Measurements from ENCODE around the gene NRG3. TPM values are rescaled to one million over a fixed set of nuclear protein-coding genes. Genes with fewer than 3 reads are reported as not detected.

Gene NRG3
- total and polyA plus RNA-seq, 5 donors, result 0.23 to 3.4 (median 1.4) TPM

DNA sequence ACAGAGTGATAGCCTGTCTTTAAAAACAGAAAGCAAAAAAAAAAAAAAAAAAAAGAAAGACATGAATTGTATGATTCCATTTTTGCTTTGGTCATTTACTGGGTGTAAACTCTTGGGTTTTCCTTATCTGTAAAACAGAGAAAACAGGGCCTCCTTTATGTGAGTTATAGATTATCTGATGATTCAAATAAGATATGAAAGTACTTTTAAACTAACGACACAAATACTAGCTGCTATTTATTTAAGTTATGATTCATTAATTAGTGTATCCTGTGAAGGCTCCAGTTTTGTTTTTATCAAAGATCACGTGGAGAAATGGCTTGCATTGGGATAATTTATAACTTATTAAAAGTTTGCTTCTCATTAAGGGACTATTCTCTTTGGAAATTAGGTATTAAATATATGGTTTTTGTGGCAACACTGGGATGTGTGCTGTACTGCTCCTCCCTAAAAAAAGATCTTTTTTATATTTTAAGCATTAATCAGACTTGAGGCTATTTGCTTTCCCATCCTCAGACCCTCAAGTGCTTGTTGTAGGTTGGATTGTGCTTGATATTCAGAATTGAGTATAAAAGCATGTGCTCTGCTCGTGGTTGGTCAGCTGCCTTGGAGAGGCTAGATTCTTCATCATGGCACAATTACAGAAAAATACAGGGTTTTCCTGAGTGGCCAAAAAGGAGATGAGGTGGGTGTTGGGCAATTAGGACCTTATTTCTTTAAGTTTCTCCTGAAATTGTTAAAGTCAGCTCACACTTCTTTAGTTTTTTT is 39.9 kb downstream of the NRG3 start:
- Histone ChIP-seq H3K4me1 (ENCODE audit: control insufficient read depth, insufficient read depth, low read length) (no peaks in the 10 kb centered on the region), H3K27ac (ENCODE audit: low read length) (no peak overlapping the region), H3K4me3 (ENCODE audit: low read length) (no peak overlapping the region), H3K27me3 (ENCODE audit: control insufficient read depth, insufficient read depth) (no peaks in the 10 kb centered on the region), H3K9me3 (ENCODE audit: control insufficient read depth, low read length) (no peaks in the 10 kb centered on the region)
- ATAC-seq (no peak), DNase-seq (no peak)
- WGBS, result 52% methylated on average over 3 of the region's 3 CpGs
- intact Hi-C loops (cut with DNase I), result no loop called here

DNA sequence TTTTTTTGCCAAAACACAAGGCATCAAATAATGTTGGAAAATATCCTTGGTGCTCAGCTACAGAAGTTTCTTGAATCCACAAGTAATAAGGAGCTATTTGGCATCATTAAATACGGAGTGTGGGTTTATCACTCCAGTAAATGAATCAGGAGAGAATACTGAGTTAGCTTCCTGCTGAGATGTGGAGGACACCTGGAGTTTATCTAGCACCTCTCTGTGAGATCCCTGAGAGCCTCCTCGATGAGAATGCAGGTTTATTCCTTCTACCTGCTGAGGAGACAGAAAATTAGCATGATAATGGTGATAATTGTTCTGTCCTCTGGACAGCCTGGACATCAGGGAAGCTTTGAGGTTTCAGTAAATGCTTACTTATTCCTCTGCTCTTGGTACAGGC is 40.5 kb downstream of the NRG3 start:
- Histone ChIP-seq H3K4me3 (ENCODE audit: low read length) (no peak overlapping the region), H3K27ac (ENCODE audit: low read length) (no peak overlapping the region), H3K4me1 (ENCODE audit: control insufficient read depth, insufficient read depth, low read length) (no peaks in the 10 kb centered on the region), H3K9me3 (ENCODE audit: control insufficient read depth, low read length) (no peaks in the 10 kb centered on the region), H3K27me3 (ENCODE audit: control insufficient read depth, insufficient read depth) (no peaks in the 10 kb centered on the region)
- WGBS, result 36% methylated on average over 2 of the region's 2 CpGs
- DNase-seq (no peak), ATAC-seq (no peak)
- intact Hi-C loops (cut with DNase I), result no loop called here

DNA sequence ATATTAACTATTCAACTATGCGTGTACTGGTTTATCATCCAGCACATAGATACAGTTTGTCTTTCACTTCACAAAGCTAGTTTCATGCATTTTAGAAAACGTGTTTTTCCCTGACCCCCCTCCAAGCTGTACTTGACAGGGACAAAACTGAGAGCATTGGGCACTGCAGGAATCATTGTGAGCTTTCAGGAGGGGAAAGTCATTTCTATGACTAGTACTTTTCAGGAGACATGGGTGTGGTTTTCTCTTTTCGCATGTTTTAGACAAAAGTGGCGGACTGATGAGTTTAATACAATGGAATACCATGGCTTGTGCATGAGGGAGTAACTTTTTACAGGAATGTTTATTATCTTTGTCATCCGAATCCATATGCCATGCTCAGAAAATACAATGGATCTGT is 42.7 kb downstream of the NRG3 start:
- Histone ChIP-seq H3K9me3 (ENCODE audit: control insufficient read depth, low read length) (no peaks in the 10 kb centered on the region), H3K4me1 (ENCODE audit: control insufficient read depth, insufficient read depth, low read length) (no peaks in the 10 kb centered on the region), H3K4me3 (ENCODE audit: low read length) (no peak overlapping the region), H3K27ac (ENCODE audit: low read length) (no peak overlapping the region), H3K27me3 (ENCODE audit: control insufficient read depth, insufficient read depth) (no peaks in the 10 kb centered on the region)
- intact Hi-C loops (cut with DNase I), result no loop called here
- DNase-seq, result no peak
- no peak for ATAC-seq
- 66% methylated on average over 5 of the region's 5 CpGs for WGBS

DNA sequence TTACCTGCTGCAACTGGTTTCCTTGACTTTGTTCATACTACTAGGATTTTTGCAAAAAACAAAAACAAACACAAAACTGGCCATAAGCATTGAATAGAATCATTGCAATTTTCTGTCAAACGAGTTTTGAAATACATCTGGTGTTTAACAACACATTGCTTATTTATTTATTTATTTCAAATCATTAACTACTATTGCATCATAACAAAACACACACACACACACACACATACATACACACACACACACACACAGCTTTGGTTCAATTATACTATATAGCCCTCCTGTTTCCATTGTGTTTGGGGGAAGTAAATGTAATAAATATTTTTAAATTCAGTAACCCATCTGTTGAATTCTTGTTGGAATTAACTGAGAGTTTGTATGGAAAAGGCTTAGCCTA is 43.8 kb downstream of the NRG3 start:
- 63% methylated on average over 1 of the region's 1 CpG for WGBS
- no peaks in the 10 kb centered on the region for H3K4me1 ChIP-seq (ENCODE audit: control insufficient read depth, insufficient read depth, low read length)
- DNase-seq (no peak), ATAC-seq (no peak)
- intact Hi-C loops (cut with DNase I), result no loop called here
- no peak overlapping the region for H3K4me3 ChIP-seq (ENCODE audit: low read length)
- H3K9me3 ChIP-seq (ENCODE audit: control insufficient read depth, low read length), result no peaks in the 10 kb centered on the region
- no peak overlapping the region for H3K27ac ChIP-seq (ENCODE audit: low read length)
- H3K27me3 ChIP-seq (ENCODE audit: control insufficient read depth, insufficient read depth), result no peaks in the 10 kb centered on the region

DNA sequence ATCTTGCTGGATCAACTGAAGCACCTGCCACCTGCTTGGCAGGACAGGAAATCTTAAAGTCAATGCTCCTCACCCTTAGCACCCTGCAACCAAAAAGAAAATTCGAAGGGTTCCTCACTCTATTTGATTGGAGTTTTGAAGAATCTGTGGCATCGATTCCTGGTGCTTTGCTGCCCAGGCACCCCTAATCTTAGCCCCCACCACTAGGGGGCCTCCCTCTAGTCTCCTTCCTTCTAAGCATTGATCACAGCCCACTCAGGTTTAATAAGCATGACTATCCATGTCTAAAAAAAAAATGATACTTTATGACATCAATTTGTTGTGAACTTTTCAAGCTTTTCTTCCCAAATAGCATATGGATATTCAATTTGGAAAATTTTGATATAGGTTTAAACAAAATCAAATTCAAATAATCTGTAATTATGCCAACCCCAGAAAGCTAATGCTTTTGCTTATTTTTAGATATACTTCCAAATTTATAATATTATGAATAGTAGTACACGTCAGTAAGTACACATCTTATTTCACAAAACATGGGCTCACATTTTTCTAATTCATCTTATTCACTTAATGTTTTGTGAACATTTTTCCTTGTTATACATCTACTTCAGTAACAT is 45.3 kb downstream of the NRG3 start:
- no peak overlapping the region for H3K4me3 ChIP-seq (ENCODE audit: low read length)
- DNase-seq, result no peak
- intact Hi-C loops (cut with DNase I), result no loop called here
- 63% methylated on average over 3 of the region's 3 CpGs for WGBS
- no peaks in the 10 kb centered on the region for H3K9me3 ChIP-seq (ENCODE audit: control insufficient read depth, low read length)
- ATAC-seq, result no peak
- H3K4me1 ChIP-seq (ENCODE audit: control insufficient read depth, insufficient read depth, low read length), result no peaks in the 10 kb centered on the region
- H3K27me3 ChIP-seq (ENCODE audit: control insufficient read depth, insufficient read depth), result no peaks in the 10 kb centered on the region
- no peak overlapping the region for H3K27ac ChIP-seq (ENCODE audit: low read length)

DNA sequence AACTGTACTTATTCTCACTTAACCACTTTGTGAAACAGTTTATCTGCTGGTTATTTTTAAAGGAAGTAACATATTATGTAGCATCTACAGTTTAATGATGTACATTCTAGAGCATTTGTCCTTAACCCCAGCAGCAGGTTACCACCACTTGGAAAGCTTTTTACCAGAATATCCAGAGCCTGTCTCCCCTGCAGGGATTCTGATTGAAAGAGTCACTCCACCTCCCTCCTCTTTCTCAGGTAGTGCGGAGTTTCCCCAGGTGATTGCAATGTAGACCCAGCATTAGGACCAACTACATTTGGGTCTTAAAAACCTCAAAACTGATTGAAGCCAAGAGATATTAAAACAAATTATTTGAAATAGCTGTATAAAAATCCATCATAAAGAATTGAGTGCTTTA is 53.1 kb downstream of the NRG3 start:
- H3K9me3 ChIP-seq (ENCODE audit: control insufficient read depth, low read length), result no peaks in the 10 kb centered on the region
- H3K27ac ChIP-seq (ENCODE audit: low read length), result no peak overlapping the region
- no peak for ATAC-seq
- intact Hi-C loops (cut with DNase I), result no loop called here
- WGBS, result 85% methylated on average over 1 of the region's 1 CpG
- DNase-seq, result no peak
- H3K4me1 ChIP-seq (ENCODE audit: control insufficient read depth, insufficient read depth, low read length), result no peaks in the 10 kb centered on the region
- H3K27me3 ChIP-seq (ENCODE audit: control insufficient read depth, insufficient read depth), result no peaks in the 10 kb centered on the region
- H3K4me3 ChIP-seq (ENCODE audit: low read length), result no peak overlapping the region

DNA sequence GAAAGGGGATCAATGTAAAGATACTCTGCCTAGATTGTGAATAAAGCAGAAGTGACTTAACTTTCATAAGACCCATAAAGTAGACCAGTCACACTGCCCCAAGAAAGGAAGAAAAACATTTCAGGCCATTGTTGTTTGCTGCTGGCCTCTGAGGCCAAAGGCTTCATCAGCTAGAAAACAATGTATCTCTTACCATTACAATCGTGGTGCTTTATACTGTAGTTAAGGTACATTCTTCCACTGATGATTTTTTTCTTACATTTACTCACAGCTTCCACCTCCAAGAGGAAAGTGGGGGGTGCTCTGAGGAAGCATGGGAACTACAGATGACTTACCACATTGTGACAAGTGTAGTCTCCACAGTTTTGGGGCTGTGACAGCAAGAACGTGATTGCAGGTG is 68.6 kb downstream of the NRG3 start:
- Histone ChIP-seq H3K4me3 (ENCODE audit: low read length) (no peak overlapping the region), H3K4me1 (ENCODE audit: control insufficient read depth, insufficient read depth, low read length) (no peaks in the 10 kb centered on the region), H3K27me3 (ENCODE audit: control insufficient read depth, insufficient read depth) (no peaks in the 10 kb centered on the region), H3K9me3 (ENCODE audit: control insufficient read depth, low read length) (no peaks in the 10 kb centered on the region), H3K27ac (ENCODE audit: low read length) (no peak overlapping the region)
- WGBS, result 73% methylated on average over 2 of the region's 2 CpGs
- intact Hi-C loops (cut with DNase I), result no loop called here
- DNase-seq, result no peak
- ATAC-seq, result no peak

DNA sequence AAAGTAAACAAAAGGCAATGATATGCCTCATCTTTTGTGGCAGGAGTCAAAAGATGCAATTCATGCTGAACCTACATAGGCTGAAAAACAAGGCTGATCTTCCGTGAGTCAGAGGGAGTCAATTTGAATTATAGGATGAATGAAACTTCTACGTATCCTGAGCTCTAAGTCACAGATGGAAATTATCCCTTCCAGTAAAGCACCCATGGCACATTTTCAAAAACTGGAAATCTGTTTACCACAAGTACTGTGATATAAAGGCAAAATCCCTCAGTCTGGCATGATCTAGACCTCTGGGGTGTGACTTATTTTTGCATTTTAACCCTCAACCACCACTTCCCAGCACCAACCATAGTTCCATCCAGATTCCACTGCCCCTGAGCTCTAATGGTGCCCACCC is 69.6 kb downstream of the NRG3 start:
- intact Hi-C loops (cut with DNase I), result no loop called here
- ATAC-seq, result no peak
- Histone ChIP-seq H3K4me3 (ENCODE audit: low read length) (no peak overlapping the region), H3K4me1 (ENCODE audit: control insufficient read depth, insufficient read depth, low read length) (no peaks in the 10 kb centered on the region), H3K27ac (ENCODE audit: low read length) (no peak overlapping the region), H3K9me3 (ENCODE audit: control insufficient read depth, low read length) (no peaks in the 10 kb centered on the region), H3K27me3 (ENCODE audit: control insufficient read depth, insufficient read depth) (no peaks in the 10 kb centered on the region)
- no peak for DNase-seq
- WGBS, result 79% methylated on average over 2 of the region's 2 CpGs

DNA sequence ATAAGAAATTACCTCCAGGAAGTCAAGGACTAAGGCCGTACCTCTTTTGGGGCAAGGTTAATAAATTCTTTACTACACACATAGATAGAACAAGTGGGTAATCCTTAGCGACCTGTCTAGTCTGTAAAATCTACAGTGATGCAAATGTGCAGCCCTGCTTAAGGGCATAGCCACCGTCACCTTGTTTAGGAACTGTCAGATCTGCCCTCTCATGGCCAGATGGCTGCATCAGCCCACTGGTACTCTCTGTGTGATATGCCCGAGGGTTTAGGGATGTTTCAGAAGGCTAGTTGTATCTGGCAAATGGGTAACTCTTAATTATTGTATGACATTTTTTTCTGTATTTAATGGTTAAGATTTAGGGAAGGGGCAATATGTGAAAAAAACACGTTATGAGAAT is 74.3 kb downstream of the NRG3 start:
- Histone ChIP-seq H3K27ac (ENCODE audit: low read length) (no peak overlapping the region), H3K9me3 (ENCODE audit: control insufficient read depth, low read length) (no peaks in the 10 kb centered on the region), H3K4me1 (ENCODE audit: control insufficient read depth, insufficient read depth, low read length) (no peaks in the 10 kb centered on the region), H3K27me3 (ENCODE audit: control insufficient read depth, insufficient read depth) (no peaks in the 10 kb centered on the region), H3K4me3 (ENCODE audit: low read length) (no peak overlapping the region)
- 73% methylated on average over 5 of the region's 5 CpGs for WGBS
- intact Hi-C loops (cut with DNase I), result no loop called here
- ATAC-seq (no peak), DNase-seq (no peak)

DNA sequence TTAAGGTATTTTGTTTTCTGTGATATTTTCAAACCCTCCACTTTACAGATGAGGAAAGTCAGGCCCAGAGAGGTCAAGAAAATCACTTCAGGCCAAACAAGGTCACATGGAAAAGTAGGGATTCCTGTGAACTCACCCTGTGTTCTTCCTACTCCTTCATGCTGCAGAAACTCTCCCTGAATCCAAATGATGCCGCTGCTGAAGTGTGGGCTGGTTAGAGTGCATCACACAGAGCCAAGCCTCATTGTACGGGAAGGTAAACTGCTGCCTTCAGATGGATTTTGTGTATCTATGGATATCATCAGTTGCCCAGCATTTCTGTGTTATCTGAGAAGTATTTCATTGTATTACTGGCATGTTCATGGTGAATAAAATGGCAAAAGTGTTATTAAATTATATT is 75.4 kb downstream of the NRG3 start:
- intact Hi-C loops (cut with DNase I), result no loop called here
- Histone ChIP-seq H3K27me3 (ENCODE audit: control insufficient read depth, insufficient read depth) (no peaks in the 10 kb centered on the region), H3K27ac (ENCODE audit: low read length) (no peak overlapping the region), H3K4me1 (ENCODE audit: control insufficient read depth, insufficient read depth, low read length) (no peaks in the 10 kb centered on the region), H3K4me3 (ENCODE audit: low read length) (no peak overlapping the region), H3K9me3 (ENCODE audit: control insufficient read depth, low read length) (no peaks in the 10 kb centered on the region)
- WGBS, result 84% methylated on average over 2 of the region's 2 CpGs
- DNase-seq, result no peak
- no peak for ATAC-seq

DNA sequence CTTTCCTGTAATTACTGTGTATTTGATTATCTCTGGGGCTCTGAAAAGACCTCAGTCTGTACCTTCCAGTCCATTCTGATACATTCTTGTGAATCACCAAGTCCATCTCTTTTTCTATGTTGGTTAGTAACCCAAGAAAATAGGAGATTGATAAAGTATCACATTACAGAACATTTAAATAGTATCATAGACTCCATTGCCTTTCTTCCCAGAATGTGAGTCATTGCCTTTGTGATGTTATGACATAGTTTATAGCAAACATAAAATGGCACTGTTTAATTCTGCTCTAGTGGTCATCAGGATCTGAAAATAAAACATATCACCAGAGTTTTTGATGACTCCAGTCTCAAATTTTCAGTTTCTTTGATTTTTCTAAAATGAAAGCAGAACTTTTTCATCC is 78.4 kb downstream of the NRG3 start:
- ATAC-seq, result no peak
- intact Hi-C loops (cut with DNase I), result no loop called here

DNA sequence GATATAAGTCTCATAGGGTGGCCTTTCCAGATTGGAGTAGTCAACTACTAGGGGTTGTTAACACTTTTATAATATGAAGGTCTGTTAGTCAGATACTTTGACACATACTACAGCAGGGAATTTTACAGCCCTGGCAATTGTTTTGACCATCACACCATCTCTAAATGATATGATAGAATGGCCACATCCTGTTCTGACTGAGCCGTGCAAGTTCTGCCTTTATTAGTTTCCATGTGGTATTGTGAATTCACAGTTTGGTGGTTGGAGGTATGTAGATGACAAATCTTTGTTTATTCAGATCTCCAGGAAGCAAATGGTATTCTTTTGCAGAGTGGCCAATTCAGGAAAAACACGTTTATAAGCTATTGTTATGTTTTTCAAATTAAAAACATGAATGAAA is 83.0 kb downstream of the NRG3 start:
- Histone ChIP-seq H3K27me3 (ENCODE audit: control insufficient read depth, insufficient read depth) (no peaks in the 10 kb centered on the region), H3K27ac (ENCODE audit: low read length) (no peak overlapping the region), H3K9me3 (ENCODE audit: control insufficient read depth, low read length) (no peaks in the 10 kb centered on the region), H3K4me3 (ENCODE audit: low read length) (no peak overlapping the region), H3K4me1 (ENCODE audit: control insufficient read depth, insufficient read depth, low read length) (no peaks in the 10 kb centered on the region)
- ATAC-seq (no peak), DNase-seq (no peak)
- 32% methylated on average over 2 of the region's 2 CpGs for WGBS
- intact Hi-C loops (cut with DNase I), result no loop called here

More for the DNA sequence above, 78.4 kb downstream of the NRG3 start:
- Histone ChIP-seq H3K27ac (ENCODE audit: low read length) (no peak overlapping the region), H3K4me1 (ENCODE audit: control insufficient read depth, insufficient read depth, low read length) (no peaks in the 10 kb centered on the region), H3K9me3 (ENCODE audit: control insufficient read depth, low read length) (no peaks in the 10 kb centered on the region), H3K27me3 (ENCODE audit: control insufficient read depth, insufficient read depth) (no peaks in the 10 kb centered on the region), H3K4me3 (ENCODE audit: low read length) (no peak overlapping the region)
- DNase-seq, result no peak
